ENCODE data around the gene LINC00237.

The LINC00237 gene

GRCh38 chr20:21105429-21106170 is 558 bp downstream of the LINC00237 start:
- no peak for DNase-seq (ENCODE audit: extremely low spot score)
- POLR2A ChIA-PET: no interaction called here
- CTCF ChIA-PET: no interaction called here
- no peak for TF ChIP-seq PKNOX1 (IDR thresholded peaks at IDR 0.05)
- no peak for TF ChIP-seq L3MBTL2 (conservative IDR thresholded peaks at IDR 0.05)
- no peak for TF ChIP-seq FOXK2 (IDR thresholded peaks at IDR 0.05)
- no peak for TF ChIP-seq LEF1 (IDR thresholded peaks at IDR 0.05; ENCODE audit: borderline replicate concordance)
- no peak for TF ChIP-seq SUZ12 (IDR thresholded peaks at IDR 0.05)
- no peak for TF ChIP-seq NFRKB (IDR thresholded peaks at IDR 0.05)
- no peak for TF ChIP-seq SP1 (IDR thresholded peaks at IDR 0.05)
- no peak for TF ChIP-seq ELF4 (IDR thresholded peaks at IDR 0.05)
- TF ChIP-seq TARDBP (IDR thresholded peaks at IDR 0.05): no peak
- TF ChIP-seq FOXA1 (IDR thresholded peaks at IDR 0.05): no peak
- TF ChIP-seq ZNF384 (IDR thresholded peaks at IDR 0.05): no peak
- no peak for TF ChIP-seq FOXM1 (IDR thresholded peaks at IDR 0.05; ENCODE audit: borderline replicate concordance)
- no peak for TF ChIP-seq BHLHE40 (IDR thresholded peaks at IDR 0.05; ENCODE audit: borderline replicate concordance)
- no peak for TF ChIP-seq CTBP1 (IDR thresholded peaks at IDR 0.05; ENCODE audit: borderline replicate concordance)
- TF ChIP-seq ARNT (IDR thresholded peaks at IDR 0.05): no peak
- no peak for TF ChIP-seq HDGF (IDR thresholded peaks at IDR 0.05; ENCODE audit: borderline replicate concordance)

GRCh38 chr20:21104921-21105320 is 1.2 kb downstream of the LINC00237 start:
- DNase-seq (ENCODE audit: extremely low spot score): no peak
- TF ChIP-seq PKNOX1 (IDR thresholded peaks at IDR 0.05) (no peak), BHLHE40 (IDR thresholded peaks at IDR 0.05; ENCODE audit: borderline replicate concordance) (no peak), L3MBTL2 (conservative IDR thresholded peaks at IDR 0.05) (no peak), NFRKB (IDR thresholded peaks at IDR 0.05) (no peak), FOXK2 (IDR thresholded peaks at IDR 0.05) (no peak), CTBP1 (IDR thresholded peaks at IDR 0.05; ENCODE audit: borderline replicate concordance) (no peak), SP1 (IDR thresholded peaks at IDR 0.05) (no peak), ARNT (IDR thresholded peaks at IDR 0.05) (no peak), TARDBP (IDR thresholded peaks at IDR 0.05) (no peak), ZNF384 (IDR thresholded peaks at IDR 0.05) (no peak)
- POLR2A ChIA-PET: no interaction called here
- CTCF ChIA-PET: no interaction called here

GRCh38 chr20:21104466-21104761 is 1.7 kb downstream of the LINC00237 start:
- ChIA-PET POLR2A (no interaction called here), CTCF (no interaction called here)
- DNase-seq (ENCODE audit: extremely low spot score): no peak
- TF ChIP-seq TARDBP (IDR thresholded peaks at IDR 0.05) (no peak), ARNT (IDR thresholded peaks at IDR 0.05) (no peak), PKNOX1 (IDR thresholded peaks at IDR 0.05) (no peak), HDGF (IDR thresholded peaks at IDR 0.05; ENCODE audit: borderline replicate concordance) (no peak), FOXA1 (IDR thresholded peaks at IDR 0.05) (no peak), NFRKB (IDR thresholded peaks at IDR 0.05) (no peak), CTBP1 (IDR thresholded peaks at IDR 0.05; ENCODE audit: borderline replicate concordance) (no peak), SUZ12 (IDR thresholded peaks at IDR 0.05) (no peak)

- DNase-seq (ENCODE audit: extremely low spot score): no peak
- ChIA-PET POLR2A (no interaction called here), CTCF (no interaction called here)
- TF ChIP-seq FOXA1 (IDR thresholded peaks at IDR 0.05) (no peak), ELF4 (IDR thresholded peaks at IDR 0.05) (no peak), SP1 (IDR thresholded peaks at IDR 0.05) (no peak)
Measured at GRCh38 chr20:21103582-21104465, 2.3 kb downstream of the LINC00237 start.

- no peak for DNase-seq (ENCODE audit: extremely low spot score)
- no peak for TF ChIP-seq FOXM1 (IDR thresholded peaks at IDR 0.05; ENCODE audit: borderline replicate concordance)
- no peak for TF ChIP-seq HDGF (IDR thresholded peaks at IDR 0.05; ENCODE audit: borderline replicate concordance)
- no peak for TF ChIP-seq ZNF384 (IDR thresholded peaks at IDR 0.05)
- TF ChIP-seq SP1 (IDR thresholded peaks at IDR 0.05): no peak
- POLR2A ChIA-PET: no interaction called here
- CTCF ChIA-PET: no interaction called here
Measured at GRCh38 chr20:21102603-21103311, 3.4 kb downstream of the LINC00237 start.

- CTCF ChIA-PET: no interaction called here
- no peak for DNase-seq (ENCODE audit: extremely low spot score)
- POLR2A ChIA-PET: interaction anchor here (2.0 kb wide), 1 partner anchor 24 kb away, joined by 8 read pairs; the partner anchor contains the start of gene KIZ
- TF ChIP-seq CTBP1 (IDR thresholded peaks at IDR 0.05; ENCODE audit: borderline replicate concordance) (no peak), ARNT (IDR thresholded peaks at IDR 0.05) (no peak), TARDBP (IDR thresholded peaks at IDR 0.05) (no peak), L3MBTL2 (conservative IDR thresholded peaks at IDR 0.05) (no peak), PKNOX1 (IDR thresholded peaks at IDR 0.05) (no peak), FOXK2 (IDR thresholded peaks at IDR 0.05) (no peak), ELF4 (IDR thresholded peaks at IDR 0.05) (no peak), HDGF (IDR thresholded peaks at IDR 0.05; ENCODE audit: borderline replicate concordance) (no peak), LEF1 (IDR thresholded peaks at IDR 0.05; ENCODE audit: borderline replicate concordance) (no peak), NFRKB (IDR thresholded peaks at IDR 0.05) (no peak)
Measured at GRCh38 chr20:21101932-21102575, 4.1 kb downstream of the LINC00237 start.

Measured in HEK293T (cell line).